ENCODE results near the gene MAP7D1.

Gene MAP7D1

GRCh38 chr1:36124404-36125128, 31.4 kb upstream of the MAP7D1 start:
- peak overlapping the region; percentile 79 to 98 (median 87) for H3K4me2 ChIP-seq
- peaks cover 51 to 78% (median 66%) of the 10 kb centered on the region in 10 experiments for H3K4me1 ChIP-seq
- peak overlapping the region; percentile 18 to 67 (median 55); a peak in 17 of 22 replicates for H3K9ac ChIP-seq
- TF ChIP-seq Cebpa-rat (IDR thresholded peaks at IDR 0.05): no peak
- no peaks in the 10 kb centered on the region for H3K36me3 ChIP-seq
- peak overlapping the region; percentile 40 to 68 (median 55) for H3K4me3 ChIP-seq
- peaks cover 0 to 8% (median 0%) of the 10 kb centered on the region in 11 experiments; a peak in 2 of 22 replicates for H4K20me1 ChIP-seq
- H3K27me3 ChIP-seq: peaks cover 23 to 53% (median 49%) of the 10 kb centered on the region in 11 experiments
- H3K27ac ChIP-seq: peak overlapping the region in 2 of 11 experiments; percentile 32 to 37; a peak in 3 of 22 replicates
- no peaks in the 10 kb centered on the region for H3K9me3 ChIP-seq (replicated peaks in 1 of 11)

GRCh38 chr1:36125129-36125991, 30.6 kb upstream of the MAP7D1 start, which contains the start of gene COL8A2:
Gene COL8A2 (minus strand): TSS chr1:36125222. CDS start chr1:36100242, 24,980 bp downstream.
- H3K27ac ChIP-seq: peak within 1 kb of the TSS in 3 of 11 experiments; percentile 32 to 60 (median 37); a peak in 5 of 22 replicates
- H4K20me1 ChIP-seq: peaks cover 0 to 8% (median 0%) of the 10 kb centered on the region in 11 experiments; a peak in 2 of 22 replicates
- H3K4me2 ChIP-seq: peak within 1 kb of the TSS; percentile 79 to 98 (median 87)
- H3K36me3 ChIP-seq: no peaks in the 10 kb centered on the region
- peak within 1 kb of the TSS; percentile 18 to 68 (median 60); a peak in 18 of 22 replicates for H3K9ac ChIP-seq
- H3K4me1 ChIP-seq: peaks cover 43 to 70% (median 59%) of the 10 kb centered on the region in 10 experiments
- H3K4me3 ChIP-seq: peak within 1 kb of the TSS; percentile 40 to 68 (median 55)
- H3K27me3 ChIP-seq: peaks cover 23 to 53% (median 49%) of the 10 kb centered on the region in 11 experiments
- no peak for TF ChIP-seq Cebpa-rat (IDR thresholded peaks at IDR 0.05)
- H3K9me3 ChIP-seq (replicated peaks in 1 of 11): no peaks in the 10 kb centered on the region

- Histone ChIP-seq H3K9ac (0 out of 22 replicates have a peak overlapping the region, but pooled peaks of 1 of the 11 experiments have one; percentile 67), H3K4me1 (peaks cover 41 to 65% (median 54%) of the 10 kb centered on the region in 10 experiments), H3K9me3 (replicated peaks in 1 of 11) (no peaks in the 10 kb centered on the region), H4K20me1 (peaks cover 0 to 8% (median 0%) of the 10 kb centered on the region in 11 experiments; a peak in 2 of 22 replicates), H3K27me3 (peaks cover 23 to 53% (median 49%) of the 10 kb centered on the region in 11 experiments), H3K4me3 (no peak overlapping the region), H3K4me2 (peak overlapping the region in 5 of 11 experiments; percentile 80 to 97 (median 91); a peak in 5 of 22 replicates), H3K36me3 (no peaks in the 10 kb centered on the region), H3K27ac (no peak overlapping the region)
- TF ChIP-seq Cebpa-rat (IDR thresholded peaks at IDR 0.05): no peak
Observed at GRCh38 chr1:36126005-36126716, 29.8 kb upstream of the MAP7D1 start.

GRCh38 chr1:36126797-36127500, 29.0 kb upstream of the MAP7D1 start:
- Histone ChIP-seq H3K9ac (peak overlapping the region in 2 of 11 experiments; percentile 22 to 28; a peak in 2 of 22 replicates), H4K20me1 (peaks cover 0 to 8% (median 0%) of the 10 kb centered on the region in 11 experiments; a peak in 2 of 22 replicates), H3K4me2 (peak overlapping the region in 7 of 11 experiments; percentile 12 to 40 (median 25); a peak in 6 of 22 replicates), H3K9me3 (replicated peaks in 1 of 11) (no peaks in the 10 kb centered on the region), H3K4me3 (no peak overlapping the region), H3K27ac (no peak overlapping the region), H3K27me3 (peaks cover 23 to 47% (median 43%) of the 10 kb centered on the region in 11 experiments), H3K4me1 (peaks cover 38 to 60% (median 50%) of the 10 kb centered on the region in 10 experiments), H3K36me3 (no peaks in the 10 kb centered on the region)
- no peak for TF ChIP-seq Cebpa-rat (IDR thresholded peaks at IDR 0.05)

GRCh38 chr1:36128126-36128904, 27.6 kb upstream of the MAP7D1 start:
- no peak overlapping the region; a peak in 2 of 22 replicates for H3K9ac ChIP-seq
- no peak overlapping the region for H3K27ac ChIP-seq
- no peak overlapping the region for H3K4me3 ChIP-seq
- H3K4me2 ChIP-seq: peak overlapping the region in 5 of 11 experiments; percentile 9 to 46 (median 39); a peak in 8 of 22 replicates
- peaks cover 23 to 33% (median 32%) of the 10 kb centered on the region in 11 experiments for H3K27me3 ChIP-seq
- no peaks in the 10 kb centered on the region for H3K9me3 ChIP-seq (replicated peaks in 1 of 11)
- no peaks in the 10 kb centered on the region for H3K36me3 ChIP-seq
- TF ChIP-seq Cebpa-rat (IDR thresholded peaks at IDR 0.05): no peak
- peaks cover 0 to 8% (median 0%) of the 10 kb centered on the region in 11 experiments; a peak in 2 of 22 replicates for H4K20me1 ChIP-seq
- peaks cover 25 to 47% (median 36%) of the 10 kb centered on the region in 10 experiments for H3K4me1 ChIP-seq

GRCh38 chr1:36128905-36129206, 27.1 kb upstream of the MAP7D1 start:
- no peak overlapping the region for H3K4me3 ChIP-seq
- H3K4me1 ChIP-seq: peaks cover 19 to 42% (median 31%) of the 10 kb centered on the region in 10 experiments
- H3K27ac ChIP-seq: no peak overlapping the region
- H3K4me2 ChIP-seq: peak overlapping the region in 4 of 11 experiments; percentile 23 to 46 (median 40); a peak in 5 of 22 replicates
- no peak overlapping the region; a peak in 1 of 22 replicates for H3K9ac ChIP-seq
- H3K27me3 ChIP-seq: peaks cover 23 to 28% (median 26%) of the 10 kb centered on the region in 11 experiments
- no peaks in the 10 kb centered on the region for H3K36me3 ChIP-seq
- H4K20me1 ChIP-seq: peaks cover 0 to 8% (median 0%) of the 10 kb centered on the region in 11 experiments; a peak in 2 of 22 replicates
- TF ChIP-seq Cebpa-rat (IDR thresholded peaks at IDR 0.05): no peak
- no peaks in the 10 kb centered on the region for H3K9me3 ChIP-seq (replicated peaks in 1 of 11)

GRCh38 chr1:36132029-36132428, 23.9 kb upstream of the MAP7D1 start:
- peaks cover 7 to 33% (median 22%) of the 10 kb centered on the region in 10 experiments; a peak in 17 of 20 replicates for H3K4me1 ChIP-seq
- H4K20me1 ChIP-seq: peaks cover 0 to 24% (median 8%) of the 10 kb centered on the region in 11 experiments; a peak in 10 of 22 replicates
- no peaks in the 10 kb centered on the region for H3K27me3 ChIP-seq
- TF ChIP-seq Cebpa-rat (IDR thresholded peaks at IDR 0.05): no peak
- H3K9ac ChIP-seq: no peak overlapping the region
- peaks cover 11 to 20% (median 15%) of the 10 kb centered on the region in 11 experiments; a peak in 21 of 22 replicates for H3K36me3 ChIP-seq
- H3K27ac ChIP-seq: no peak overlapping the region
- H3K4me2 ChIP-seq: no peak overlapping the region
- H3K9me3 ChIP-seq (replicated peaks in 1 of 11): no peaks in the 10 kb centered on the region
- no peak overlapping the region for H3K4me3 ChIP-seq

Measured in BLaER1 treated with 17β-estradiol and CSF1 and Interleukin-3, amounts not matched to agents 10 nM and 100 nM (cell line).